ENCODE measurements around the gene SPINK2.

The SPINK2 gene

DNA sequence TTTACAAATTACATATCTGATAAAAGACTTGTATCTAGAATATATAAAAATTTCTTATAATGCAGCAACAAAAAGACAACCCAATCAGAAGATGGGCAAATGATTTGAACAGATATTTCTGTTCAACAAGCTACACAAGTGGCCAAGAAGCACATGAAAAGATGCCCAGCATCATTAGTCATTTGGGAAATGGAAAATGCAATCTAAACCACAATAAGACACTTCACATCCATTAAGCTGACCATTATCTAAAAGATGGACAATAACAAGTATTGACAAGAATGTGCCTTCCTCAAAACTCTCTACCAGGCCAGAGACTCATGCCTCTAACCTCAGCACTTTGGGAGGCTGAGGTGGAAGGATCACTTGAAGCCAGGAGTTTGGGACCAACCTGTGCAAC, 53.9 kb downstream of the SPINK2 start:
- DNase-seq (ENCODE audit: low spot score): no peak

DNA sequence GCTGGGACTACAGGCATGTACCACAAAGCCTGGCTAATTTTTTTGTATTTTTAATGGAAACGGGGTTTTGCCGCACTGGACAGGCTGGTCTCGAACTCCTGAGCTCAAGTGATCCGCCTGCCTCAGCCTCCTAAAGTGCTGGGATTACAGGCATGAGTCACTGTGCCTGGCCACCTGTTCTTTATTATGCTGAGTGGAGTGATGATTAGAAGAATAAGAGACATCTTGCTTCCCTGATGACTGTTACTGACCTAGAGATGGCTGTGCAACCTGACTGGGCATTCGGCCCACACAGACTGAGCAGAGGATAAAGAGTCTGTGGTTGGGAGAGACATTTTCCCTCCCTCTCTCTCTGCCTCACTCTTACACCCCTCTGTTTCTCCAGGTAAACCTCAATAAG, 56.7 kb downstream of the SPINK2 start:
- TF ChIP-seq, protein P1, sequence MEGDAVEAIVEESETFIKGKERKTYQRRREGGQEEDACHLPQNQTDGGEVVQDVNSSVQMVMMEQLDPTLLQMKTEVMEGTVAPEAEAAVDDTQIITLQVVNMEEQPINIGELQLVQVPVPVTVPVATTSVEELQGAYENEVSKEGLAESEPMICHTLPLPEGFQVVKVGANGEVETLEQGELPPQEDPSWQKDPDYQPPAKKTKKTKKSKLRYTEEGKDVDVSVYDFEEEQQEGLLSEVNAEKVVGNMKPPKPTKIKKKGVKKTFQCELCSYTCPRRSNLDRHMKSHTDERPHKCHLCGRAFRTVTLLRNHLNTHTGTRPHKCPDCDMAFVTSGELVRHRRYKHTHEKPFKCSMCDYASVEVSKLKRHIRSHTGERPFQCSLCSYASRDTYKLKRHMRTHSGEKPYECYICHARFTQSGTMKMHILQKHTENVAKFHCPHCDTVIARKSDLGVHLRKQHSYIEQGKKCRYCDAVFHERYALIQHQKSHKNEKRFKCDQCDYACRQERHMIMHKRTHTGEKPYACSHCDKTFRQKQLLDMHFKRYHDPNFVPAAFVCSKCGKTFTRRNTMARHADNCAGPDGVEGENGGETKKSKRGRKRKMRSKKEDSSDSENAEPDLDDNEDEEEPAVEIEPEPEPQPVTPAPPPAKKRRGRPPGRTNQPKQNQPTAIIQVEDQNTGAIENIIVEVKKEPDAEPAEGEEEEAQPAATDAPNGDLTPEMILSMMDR (IDR thresholded peaks at IDR 0.05; ENCODE audit: extremely low read depth, missing control alignments): no peak
- DNase-seq (ENCODE audit: low spot score): no peak

More for the DNA sequence above, 53.9 kb downstream of the SPINK2 start:
- TF ChIP-seq, protein P1 (IDR thresholded peaks at IDR 0.05; ENCODE audit: extremely low read depth, missing control alignments): no peak

DNA sequence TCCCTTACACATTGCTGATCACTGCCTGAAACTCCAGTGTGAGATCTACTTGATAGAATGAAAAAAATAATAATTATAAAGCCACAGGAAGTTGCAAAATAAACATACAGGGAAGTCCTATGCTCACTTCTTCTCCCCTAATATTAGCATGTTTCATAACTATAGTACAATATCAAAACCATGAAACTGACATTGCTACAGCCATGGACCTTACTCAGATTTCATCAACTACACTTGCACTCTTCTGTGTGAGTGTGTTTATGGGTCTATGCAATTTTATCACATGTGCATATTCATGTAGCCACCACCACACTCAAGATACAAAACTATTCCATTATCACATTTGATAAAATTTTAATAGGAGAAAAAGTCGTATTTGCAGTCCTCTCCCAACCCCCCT, 57.3 kb downstream of the SPINK2 start:
- DNase-seq (ENCODE audit: low spot score): no peak
- TF ChIP-seq, protein P1 (IDR thresholded peaks at IDR 0.05; ENCODE audit: extremely low read depth, missing control alignments): no peak

DNA sequence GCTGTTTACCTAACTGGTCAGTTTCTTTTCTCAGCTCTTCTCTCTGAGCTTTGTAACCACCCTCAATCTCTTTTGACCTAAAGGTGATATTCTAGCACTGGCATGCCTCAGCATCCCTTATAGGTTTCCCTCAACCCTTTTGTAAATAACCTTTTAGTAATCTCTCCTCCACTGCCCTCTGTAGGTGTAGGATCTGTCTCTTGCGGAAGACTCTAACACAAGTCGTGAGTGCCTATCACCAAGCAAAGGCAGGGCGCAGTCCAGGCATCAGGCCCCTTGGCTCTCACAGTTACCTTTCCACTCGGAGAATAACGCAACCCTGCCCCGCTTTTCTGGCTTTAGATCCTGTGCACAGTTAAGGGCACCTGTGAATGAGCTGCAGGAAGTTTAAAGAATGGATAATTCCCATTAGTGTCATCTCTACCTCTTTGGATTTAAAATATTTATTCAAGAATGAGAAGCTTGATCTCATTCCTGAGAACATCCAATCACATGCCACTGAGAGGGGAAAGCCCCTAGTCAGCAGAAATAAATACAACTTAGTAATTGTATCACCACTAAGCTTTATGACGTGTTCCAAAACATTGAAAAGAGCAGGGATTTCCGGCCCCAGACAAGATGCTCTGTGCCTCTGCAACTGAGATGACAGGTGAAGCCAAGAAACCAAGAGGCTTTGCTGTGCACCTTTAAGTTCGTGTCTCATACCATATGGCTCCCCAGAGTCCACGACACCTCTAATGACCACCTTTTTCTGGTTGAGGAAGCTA, 58.8 kb downstream of the SPINK2 start:
- TF ChIP-seq, protein P1 (IDR thresholded peaks at IDR 0.05; ENCODE audit: extremely low read depth, missing control alignments): no peak
- peak; percentile 32 for DNase-seq (ENCODE audit: low spot score)

DNA sequence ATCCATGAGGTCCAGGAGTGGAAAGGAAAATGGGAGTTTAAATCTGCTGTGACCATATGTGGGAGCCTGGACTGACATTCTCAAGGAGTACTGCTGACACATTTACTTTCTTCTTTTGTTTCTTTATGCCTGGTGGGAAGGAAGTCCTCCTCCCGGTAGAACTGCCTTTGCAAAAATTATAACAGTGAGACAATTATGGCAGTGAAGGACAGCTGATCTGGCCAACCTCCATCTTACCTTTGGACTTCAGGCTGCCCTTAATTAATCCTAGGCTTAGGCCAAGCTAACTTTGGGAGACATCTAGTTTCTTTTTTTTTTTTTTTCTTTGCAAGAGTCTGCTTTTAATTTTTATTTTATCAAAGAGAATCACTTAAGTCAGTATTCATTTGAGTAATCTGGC, 61.3 kb downstream of the SPINK2 start:
- TF ChIP-seq, protein P1 (IDR thresholded peaks at IDR 0.05; ENCODE audit: extremely low read depth, missing control alignments): no peak
- DNase-seq (ENCODE audit: low spot score): no peak

All from GM20000 (cell line).